CD4-positive, alpha-beta T cell treated with Interleukin-2 at 100 ng/mL for 4 hours (primary cell): Measurements from ENCODE around the gene ATP6V0A4.
"Not testable (repeated sequence)": the region's sequence is repeated elsewhere in the genome, so short reads cannot be mapped to it uniquely, and the experiment has no call there.

Source experiments
- DNase-seq: peaks from one replicate; pipeline ENCODE4 v3.0.0-alpha.2; 2020; ENCODE audit warnings: low spot score

ATP6V0A4 gene

GRCh38 chr7:138797715-138798320 lies at the start of gene ATP6V0A4, which contains the start of gene TMEM213:
Gene ATP6V0A4, minus strand, starts transcription at chr7:138798196. Its CDS starts 26,949 bp downstream, at chr7:138771247.
Gene TMEM213, plus strand, starts transcription at chr7:138797994. Its CDS starts 111 bp downstream, at chr7:138798105.
- DNase-seq = no peak

- no peak for DNase-seq
Observed at GRCh38 chr7:138845711-138846110, 47.7 kb upstream of the ATP6V0A4 start.

DNA sequence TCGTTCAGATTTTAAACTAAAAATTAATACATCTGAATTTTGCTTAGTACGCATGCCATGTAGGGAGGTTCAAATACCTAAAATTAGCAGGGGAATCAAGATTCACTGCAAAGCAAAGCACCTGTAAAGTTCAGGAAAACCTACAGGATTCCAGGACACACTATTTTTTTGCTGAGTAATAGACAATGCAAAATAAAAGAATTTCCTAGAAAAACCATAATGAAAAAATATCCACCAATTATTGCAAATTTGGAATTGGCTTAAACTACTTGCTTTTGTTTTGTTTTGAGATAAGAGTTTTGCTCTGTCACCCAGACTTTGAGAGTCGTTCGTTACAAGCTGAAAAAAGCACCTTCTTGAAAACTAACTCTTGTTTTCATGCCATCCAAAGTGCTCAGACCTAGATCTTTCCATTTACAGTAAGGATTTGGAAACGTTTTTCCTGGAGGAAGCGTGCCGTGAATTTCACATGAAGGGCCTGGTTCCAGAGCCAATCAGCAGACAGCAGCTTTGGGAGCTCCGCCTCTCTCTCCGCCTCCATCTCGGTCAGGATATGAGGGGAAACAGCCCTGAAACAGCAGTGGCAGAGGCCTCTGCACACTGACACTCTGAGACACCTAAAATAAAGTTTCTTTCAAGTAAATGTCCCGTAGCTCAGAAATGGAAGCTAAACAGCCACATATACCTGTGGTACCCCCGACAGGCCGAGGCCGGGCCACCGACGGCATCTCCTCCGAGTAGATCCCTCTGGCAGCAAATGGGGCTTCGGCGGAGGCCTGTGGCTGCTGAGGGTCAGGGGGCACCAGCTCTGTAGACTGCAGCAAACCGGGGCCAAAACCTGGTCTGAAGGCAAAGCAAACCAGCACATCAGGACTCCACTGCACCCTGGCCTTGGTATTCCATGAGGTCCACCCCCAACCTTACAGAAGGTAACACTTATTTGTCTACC lies 45.9 kb upstream of the ATP6V0A4 start:
- no peak for DNase-seq

- no peak for DNase-seq
Observed at GRCh38 chr7:138842111-138842510, 44.1 kb upstream of the ATP6V0A4 start.

GRCh38 chr7:138838166-138838565 lies 40.2 kb upstream of the ATP6V0A4 start:
- no peak for DNase-seq

- DNase-seq = no peak
Observed at GRCh38 chr7:138837627-138838026, 39.6 kb upstream of the ATP6V0A4 start.

- no peak for DNase-seq
Observed at GRCh38 chr7:138835087-138835486, 37.1 kb upstream of the ATP6V0A4 start.

- no peak for DNase-seq
Observed at GRCh38 chr7:138834583-138834982, 36.6 kb upstream of the ATP6V0A4 start.

GRCh38 chr7:138833596-138833995 lies 35.6 kb upstream of the ATP6V0A4 start:
- DNase-seq = no peak

- no peak for DNase-seq
Observed at GRCh38 chr7:138832966-138833365, 35.0 kb upstream of the ATP6V0A4 start.

DNA sequence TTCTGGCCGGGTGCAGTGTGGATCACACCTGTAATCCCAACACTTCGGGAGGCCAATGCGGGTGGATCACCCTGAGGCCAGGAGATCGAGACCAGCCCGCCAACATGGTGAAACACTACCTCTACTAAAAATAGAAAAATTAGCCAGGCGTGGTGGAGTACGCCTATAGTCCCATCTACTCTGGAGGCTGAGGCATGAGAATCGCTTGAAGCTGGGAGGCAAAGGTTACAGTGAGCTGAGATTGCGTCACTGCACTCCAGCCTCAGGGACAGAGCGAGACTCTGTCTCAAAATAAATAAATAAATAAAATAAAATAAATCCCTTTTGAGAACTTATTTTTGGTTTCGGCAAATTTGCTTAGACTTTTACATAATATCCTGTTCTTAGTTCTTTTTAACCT lies 31.3 kb upstream of the ATP6V0A4 start:
- DNase-seq = no peak

DNA sequence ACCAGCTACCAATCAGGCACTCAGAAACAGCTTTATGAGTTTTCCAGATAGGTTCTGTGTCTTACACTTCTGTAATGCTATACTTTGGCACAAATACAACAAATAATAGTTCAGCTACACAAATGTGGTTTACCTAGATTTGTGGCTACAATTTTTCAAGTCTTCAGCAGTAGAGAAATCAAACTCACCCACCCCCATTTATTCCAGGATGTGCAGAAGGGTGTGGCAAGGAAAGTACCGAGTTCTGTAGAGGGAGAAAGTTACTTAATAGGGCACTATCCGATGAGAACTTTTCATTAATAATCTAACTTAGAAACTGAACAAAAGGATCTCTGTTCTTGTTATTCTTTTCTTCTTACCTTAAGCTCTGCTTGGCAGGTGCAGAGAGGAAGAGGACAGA lies 30.3 kb upstream of the ATP6V0A4 start:
- no peak for DNase-seq

DNA sequence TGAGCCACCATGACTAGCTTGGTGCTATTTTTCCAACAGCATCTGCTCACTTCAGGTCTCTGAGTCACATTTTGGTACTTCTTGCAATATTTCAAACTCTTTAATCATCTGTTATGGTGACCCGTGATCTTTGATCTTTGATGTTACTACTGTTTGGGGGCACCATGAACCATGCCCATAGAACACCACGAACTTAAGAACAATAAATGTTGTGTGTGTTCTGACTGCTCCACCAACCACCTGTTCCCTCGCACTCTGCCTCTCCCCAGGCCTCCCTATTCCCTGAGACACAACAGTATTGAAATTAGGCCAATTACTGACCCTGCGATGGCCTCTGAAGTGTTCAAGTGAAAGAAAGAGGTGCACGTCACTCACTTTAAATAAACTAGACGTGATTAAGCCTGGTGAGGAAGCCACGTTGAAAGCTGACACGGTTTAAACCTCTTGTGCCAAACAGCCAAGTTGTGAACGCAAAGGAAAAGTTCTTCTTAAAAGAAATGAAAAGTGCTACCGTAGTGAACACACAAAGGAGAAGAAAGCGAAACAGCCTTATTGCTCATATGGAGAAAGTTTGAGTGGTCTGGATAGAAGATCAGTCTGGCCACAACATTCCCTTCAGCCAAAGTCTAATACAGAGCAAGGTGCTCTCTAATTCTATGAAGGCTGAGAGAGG lies 27.2 kb upstream of the ATP6V0A4 start:
- DNase-seq = no peak

DNA sequence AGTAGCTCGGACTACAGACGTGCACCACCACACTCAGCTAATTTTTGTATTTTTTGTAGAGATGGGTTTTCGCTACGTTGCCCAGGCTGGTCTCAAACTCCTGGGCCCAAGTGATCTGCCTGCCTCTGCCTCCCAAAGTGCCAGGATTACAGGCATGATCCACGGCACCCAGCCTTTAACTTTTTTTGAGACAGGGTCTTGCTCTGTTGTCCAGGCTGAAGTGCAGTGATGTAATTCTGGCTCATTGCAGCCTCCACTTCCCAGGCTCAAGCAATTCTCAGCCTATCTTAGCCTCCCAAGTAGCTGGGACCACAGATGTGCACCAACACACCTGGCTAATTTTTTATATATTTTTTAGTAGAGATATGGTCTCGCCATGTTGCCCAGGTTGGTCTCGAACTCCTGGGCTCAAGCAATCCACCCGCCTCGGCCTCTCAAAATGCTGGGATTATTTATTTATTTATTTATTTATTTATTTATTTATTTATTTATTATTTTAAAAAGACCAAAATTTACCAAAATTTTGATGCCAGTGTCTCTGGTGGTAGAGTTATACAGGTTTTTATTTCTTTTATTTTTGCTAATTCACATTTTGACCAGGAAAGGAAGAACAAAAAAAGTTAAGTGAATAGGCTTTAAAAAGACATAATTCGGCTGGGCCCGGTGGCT lies 25.0 kb upstream of the ATP6V0A4 start:
- DNase-seq = no peak

- DNase-seq = no peak
Observed at GRCh38 chr7:138821912-138822311, 23.9 kb upstream of the ATP6V0A4 start.

DNA sequence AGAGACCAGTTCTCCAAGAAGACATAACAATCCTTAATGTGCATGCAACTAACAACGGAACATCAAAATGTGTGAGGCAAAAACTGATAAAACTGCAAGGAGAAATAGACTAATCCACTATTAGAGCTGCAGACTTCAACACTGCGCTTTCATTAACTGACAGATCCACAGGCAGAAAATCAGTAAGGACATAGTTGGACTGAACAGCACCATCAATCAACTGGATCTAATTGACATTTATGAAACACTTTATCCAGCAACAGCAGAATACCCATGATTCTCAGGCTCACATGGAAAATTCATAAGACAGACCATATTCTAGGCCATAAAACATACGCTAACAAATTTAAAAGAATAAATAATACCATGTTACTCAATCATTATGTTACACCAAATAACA lies 21.6 kb upstream of the ATP6V0A4 start:
- DNase-seq = no peak

DNA sequence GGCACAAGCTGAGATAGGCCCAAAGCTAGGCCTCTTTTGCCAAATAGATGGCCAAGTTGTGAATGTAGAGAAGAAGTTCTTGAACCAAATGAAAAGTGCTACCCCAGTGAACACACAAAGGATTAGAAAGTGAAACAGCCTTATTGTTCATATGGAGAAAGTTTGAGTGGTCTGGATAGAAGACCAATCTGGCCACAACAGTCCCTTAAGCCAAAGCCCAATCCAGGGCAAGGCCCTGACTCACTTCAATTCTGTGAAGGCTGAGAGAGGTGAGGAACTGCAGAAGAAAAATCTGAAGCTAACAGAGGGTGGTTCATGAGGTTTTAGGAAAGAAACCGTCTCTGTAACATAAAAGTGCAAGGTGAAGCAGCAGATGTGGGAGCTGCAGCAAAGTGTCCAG lies 18.7 kb upstream of the ATP6V0A4 start:
- no peak for DNase-seq

DNA sequence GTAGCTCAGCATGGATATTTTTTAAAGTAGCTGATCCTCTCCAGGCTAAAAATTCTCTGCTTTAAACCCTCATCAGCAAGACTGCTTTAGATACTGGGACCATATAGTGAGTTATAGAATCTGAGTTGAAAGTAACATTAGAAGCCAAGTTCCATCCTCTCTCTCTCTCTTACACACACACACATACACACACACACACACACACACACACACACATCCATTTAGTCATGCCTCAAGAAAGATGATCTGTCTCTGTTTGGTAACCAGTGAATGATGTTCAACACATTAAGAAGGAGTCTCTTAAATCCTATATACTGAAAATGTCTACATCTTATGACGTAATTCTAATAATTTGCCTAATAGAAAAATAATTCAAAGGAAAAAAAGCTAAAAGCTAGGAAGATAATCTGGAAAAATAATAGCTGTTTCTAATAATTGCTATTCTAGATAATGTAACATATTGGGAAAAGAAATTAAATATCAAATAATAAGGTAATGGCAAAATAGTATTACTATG lies 16.9 kb upstream of the ATP6V0A4 start:
- no peak for DNase-seq

GRCh38 chr7:138813945-138814344 lies 15.9 kb upstream of the ATP6V0A4 start:
- no peak for DNase-seq

DNA sequence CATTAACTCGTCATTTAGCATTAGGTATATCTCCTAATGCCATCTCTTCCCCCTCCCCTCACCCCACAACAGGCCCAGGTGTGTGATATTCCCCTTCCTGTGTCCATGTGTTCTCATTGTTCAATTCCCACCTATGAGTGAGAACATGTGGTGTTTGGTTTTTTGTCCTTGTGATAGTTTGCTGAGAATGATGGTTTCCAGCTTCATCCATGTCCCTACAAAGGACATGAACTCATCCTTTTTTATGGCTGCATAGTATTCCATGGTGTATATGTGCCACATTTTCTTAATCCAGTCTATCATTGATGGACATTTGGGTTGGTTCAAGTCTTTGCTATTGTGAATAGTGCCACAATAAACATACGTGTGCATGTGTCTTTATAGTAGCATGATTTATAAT lies 13.3 kb upstream of the ATP6V0A4 start:
- DNase-seq = not testable (repeated sequence)

- no peak for DNase-seq
Observed at GRCh38 chr7:138809346-138809745, 11.3 kb upstream of the ATP6V0A4 start.

DNA sequence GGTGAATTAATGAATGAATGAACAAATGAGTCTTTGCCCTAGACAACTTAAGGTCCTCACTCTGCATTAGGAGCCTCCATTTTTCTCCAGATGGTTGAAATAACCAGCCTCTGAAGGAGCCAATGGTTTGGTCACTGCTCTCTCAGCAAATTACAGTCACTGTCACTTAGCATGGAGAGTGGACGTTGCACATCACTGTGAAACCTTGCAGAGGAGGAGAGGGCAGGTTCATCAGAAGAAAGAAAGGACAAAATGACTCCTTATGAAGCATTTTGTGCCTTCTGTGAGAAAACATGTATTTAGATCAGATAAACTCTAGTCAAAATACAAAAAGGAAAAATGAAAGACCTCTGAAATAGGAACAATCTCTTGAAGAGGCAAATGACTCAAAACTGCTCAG lies 6.6 kb upstream of the ATP6V0A4 start:
- DNase-seq = no peak
